H1 (cell line): Measurements from ENCODE around the gene PCGF3.

ENCODE experiments used
- CTCF ChIP-seq, 3 experiments: IDR thresholded peaks; 1 replicate in 2 of 3; 2 replicates in 1 of 3; pipeline versions ENCODE4 v1.5.1 to v1.6.1; 2011; ENCODE audit warnings: low read length in 3 of 3, mild to moderate bottlenecking in 3 of 3, inconsistent platforms in 2 of 3, low read depth in 1 of 3, moderate library complexity in 1 of 3; ENCODE audit not compliant: insufficient read depth in 1 of 3; ENCODE audit errors: control extremely low read depth in 1 of 3
- KDM4A ChIP-seq: IDR thresholded peaks from one replicate; pipeline ENCODE4 v1.7.1; 2012; ENCODE audit warnings: low read depth, mild to moderate bottlenecking, moderate library complexity, low read length, inconsistent platforms; ENCODE audit not compliant: severe bottlenecking
- SP1 ChIP-seq: IDR thresholded peaks from 2 replicates; pipeline ENCODE4 v1.6.1; 2011; ENCODE audit warnings: low read depth, low read length

GRCh38 chr4:682490-683172 is 23.0 kb upstream of the PCGF3 start:
- no peak for TF ChIP-seq CTCF (IDR thresholded peaks at IDR 0.05; ENCODE audit: control extremely low read depth in 1 of 3, insufficient read depth in 1 of 3, low read depth in 1 of 3, low read length in 3 of 3)
- no peak for TF ChIP-seq SP1
- TF ChIP-seq KDM4A: no peak
